Activated gamma-delta T cell treated with anti-CD3 and anti-CD28 coated beads, Interleukin-2, amount 50 U/mL, for 16 hours (primary cell): ENCODE results near the gene AFF3.
"Not testable (repeated sequence)": the region's sequence is repeated elsewhere in the genome, so short reads cannot be mapped to it uniquely, and the experiment has no call there.

Source experiments
- DNase-seq: peaks from one replicate; pipeline ENCODE4 v3.0.0-alpha.2; 2020; ENCODE audit warnings: low read depth

AFF3 gene

GRCh38 chr2:100107906-100108647 lies 34.3 kb downstream of the AFF3 start:
- no peak for DNase-seq

DNA sequence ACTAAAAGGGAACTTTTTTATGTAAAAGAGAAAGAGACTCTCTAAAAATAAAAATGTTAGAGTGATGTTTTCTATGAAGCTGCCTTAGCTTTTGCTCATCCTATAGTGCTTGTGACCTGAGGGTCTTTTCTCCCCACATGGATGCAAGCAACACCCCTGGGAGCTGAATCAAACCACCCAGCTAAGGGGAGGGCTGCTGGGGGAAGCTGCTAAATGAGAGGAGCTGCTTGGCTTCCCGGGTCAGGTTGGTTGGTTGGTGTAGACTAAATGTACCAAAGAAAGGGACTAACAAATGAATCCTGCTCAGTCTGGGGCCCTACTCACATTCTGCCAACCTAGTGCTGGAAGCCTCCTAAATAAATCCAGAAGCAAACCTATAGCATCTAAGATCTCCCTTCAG lies 35.0 kb downstream of the AFF3 start:
- no peak for DNase-seq

- no peak for DNase-seq
Observed at GRCh38 chr2:100106460-100106859, 35.9 kb downstream of the AFF3 start.

DNA sequence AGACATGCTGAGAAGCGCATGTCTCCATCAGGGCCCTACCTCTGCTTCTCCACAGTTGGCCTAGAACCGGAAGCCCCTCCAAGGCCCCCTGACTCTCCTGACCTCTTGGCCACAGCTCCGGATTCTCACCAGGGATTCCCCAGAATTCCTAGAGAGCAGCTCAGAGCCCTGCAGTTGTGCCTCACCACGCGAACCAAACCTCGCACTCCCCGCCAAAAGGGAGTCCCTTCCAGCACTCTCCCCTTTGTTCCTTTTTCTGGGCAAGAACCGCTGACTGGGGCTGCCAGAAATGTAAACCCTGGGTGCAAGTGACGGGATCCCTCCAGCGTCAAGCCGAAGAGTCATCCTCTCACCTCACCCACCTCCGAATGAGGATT lies 36.7 kb downstream of the AFF3 start:
- DNase-seq, result no peak

DNA sequence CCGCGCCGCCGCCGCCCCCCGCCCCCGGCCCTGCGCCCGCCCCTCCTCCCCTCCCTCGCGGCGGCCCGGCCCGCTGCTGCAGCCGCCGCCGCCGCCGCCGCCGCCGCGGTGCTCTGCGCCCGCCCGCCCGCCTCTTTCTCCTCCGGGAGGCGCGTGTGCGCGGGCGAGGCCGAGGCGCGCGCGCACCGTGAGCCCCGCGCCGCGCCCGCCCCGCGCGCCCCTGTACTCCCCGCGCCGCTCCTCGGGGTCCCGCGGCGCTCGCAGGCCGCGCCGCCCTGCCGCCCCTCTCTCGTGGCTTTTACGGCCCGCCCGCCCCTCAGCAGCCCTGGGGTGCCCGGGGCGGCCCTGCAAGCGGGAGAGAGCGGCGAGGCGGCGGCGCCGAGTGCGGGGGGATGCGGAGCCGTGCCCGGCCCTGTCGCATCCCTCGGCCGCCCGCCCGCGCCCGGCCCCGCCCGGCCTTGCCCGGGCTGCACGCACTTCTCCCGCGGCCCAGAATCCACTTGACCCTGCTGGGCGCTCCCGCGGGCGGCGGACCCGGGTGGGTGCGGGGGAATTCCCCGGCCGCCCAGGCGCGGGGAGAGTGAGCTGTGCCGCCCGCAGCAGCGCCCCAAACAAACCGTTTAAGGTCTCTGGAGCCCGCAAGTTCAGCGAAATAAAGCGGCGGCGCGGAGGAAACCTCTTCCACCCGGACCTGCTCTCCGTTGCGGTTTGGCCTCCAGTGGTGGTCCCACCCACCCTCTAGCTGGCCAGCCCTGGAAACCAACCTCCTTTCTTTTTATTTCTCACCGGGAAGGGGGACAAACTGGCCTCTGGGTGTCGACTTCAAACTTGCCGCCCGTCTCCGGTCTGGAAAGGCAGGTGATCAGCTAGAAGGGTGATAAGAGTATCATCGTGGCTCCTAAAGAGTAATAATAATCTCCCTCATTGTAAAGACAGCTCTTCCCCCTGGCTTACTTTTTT lies 37.4 kb downstream of the AFF3 start:
- DNase-seq, result peak; percentile 2

- DNase-seq, result not testable (repeated sequence)
Observed at GRCh38 chr2:100104265-100104664, 38.1 kb downstream of the AFF3 start.

DNA sequence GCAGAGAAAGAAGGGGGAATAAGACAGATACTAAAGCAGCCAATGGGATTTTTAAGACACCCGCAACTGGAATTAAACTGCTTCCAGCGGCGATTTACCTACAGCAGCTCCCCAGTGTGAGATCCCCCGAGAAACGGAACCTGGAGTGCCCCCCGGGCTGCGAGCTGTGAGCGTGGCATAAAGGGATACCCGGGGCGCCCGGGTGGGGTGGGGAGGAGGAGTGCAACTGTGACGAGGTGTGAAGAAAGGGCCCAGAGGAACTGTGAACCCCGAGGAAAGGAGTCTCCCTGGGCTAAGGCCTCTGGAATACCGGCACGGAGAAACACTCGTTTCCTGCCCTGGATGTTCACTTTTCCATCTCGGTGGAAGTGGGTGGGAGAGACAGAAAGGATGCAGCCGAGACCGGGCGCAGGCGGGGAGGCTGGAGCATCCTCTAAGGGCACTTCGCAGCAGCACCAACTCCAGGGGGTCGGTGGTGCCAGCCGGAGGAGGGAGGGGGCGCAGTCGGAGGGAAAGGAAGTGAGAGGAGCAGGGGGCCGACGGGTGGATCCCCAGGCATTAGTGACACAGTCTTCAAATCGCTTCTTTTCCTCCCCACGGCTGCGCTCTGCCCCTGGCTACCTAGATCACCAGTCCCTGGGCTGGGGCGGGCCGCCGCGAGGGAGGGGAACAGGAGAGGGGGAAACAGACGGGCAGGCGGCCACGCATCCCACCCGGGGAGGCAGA lies 38.7 kb downstream of the AFF3 start:
- peak; percentile 3 for DNase-seq

DNA sequence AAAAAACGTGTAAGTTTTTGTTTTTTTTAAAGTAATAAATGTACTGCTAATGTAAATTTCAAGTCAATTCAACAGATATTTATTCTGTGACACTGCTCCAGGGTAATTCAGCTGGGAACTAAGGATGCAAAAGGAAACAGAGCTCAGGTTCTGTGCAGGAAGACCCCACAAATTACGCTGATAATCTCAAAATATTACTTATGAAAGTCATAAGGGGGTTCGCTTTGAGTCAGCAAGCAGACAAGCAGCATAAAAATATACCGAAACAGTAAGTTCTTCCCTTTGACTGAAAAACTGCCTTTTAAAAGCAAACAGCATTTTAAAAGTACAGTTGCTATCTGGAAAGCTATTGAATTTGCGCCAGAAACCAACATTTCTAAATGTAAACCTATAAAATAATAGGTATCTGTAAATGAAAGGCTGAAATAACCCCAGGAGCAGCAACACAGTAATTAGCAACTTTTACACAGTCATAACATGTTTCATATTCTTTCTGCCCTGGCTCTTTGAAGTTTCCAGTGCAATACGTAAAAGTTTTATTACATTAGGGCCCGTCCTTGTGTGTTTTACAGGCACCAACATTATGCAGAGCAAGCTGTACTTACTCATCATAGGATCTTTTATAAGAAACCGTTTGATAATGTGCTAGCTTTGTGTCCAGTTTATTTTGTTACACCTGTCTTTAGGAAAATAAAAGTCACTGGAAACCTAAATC lies 39.8 kb downstream of the AFF3 start:
- not testable (repeated sequence) for DNase-seq

- not testable (repeated sequence) for DNase-seq
Observed at GRCh38 chr2:100098855-100099254, 43.5 kb downstream of the AFF3 start.

DNA sequence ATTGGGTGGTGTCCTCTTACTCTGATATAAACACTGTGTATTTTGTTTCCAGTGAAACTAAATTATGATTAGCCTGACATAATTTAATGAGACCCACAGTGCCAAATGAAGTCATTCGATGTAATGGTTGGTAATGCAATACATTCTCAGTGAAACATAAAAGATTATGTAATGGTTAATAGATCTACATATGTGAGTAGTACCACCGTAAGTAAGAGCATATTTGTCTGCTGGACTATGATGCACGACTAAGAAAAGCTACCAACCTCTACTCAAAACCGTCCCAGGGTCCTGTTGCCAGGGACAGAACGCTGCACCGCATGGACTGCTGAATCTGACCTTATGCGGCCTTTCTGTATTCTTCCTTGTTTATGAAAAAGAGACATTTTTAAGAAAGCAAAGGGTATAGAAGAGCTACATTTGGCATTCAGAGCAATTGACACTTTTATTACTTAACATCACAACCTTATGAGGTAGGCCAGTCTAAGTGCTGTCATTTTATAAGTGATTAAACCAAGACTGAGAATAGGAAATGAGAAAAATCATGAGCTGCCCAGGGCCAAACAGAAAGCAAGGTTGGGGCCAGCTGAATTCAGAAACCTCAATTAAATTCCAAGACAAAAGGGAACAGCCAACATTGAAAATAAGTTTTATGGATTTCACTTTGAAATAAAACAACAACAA lies 44.6 kb downstream of the AFF3 start:
- DNase-seq, result not testable (repeated sequence)

GRCh38 chr2:100095845-100096244 lies 46.5 kb downstream of the AFF3 start:
- DNase-seq, result not testable (repeated sequence)

- not testable (repeated sequence) for DNase-seq
Observed at GRCh38 chr2:100091807-100092206, 50.6 kb downstream of the AFF3 start.

DNA sequence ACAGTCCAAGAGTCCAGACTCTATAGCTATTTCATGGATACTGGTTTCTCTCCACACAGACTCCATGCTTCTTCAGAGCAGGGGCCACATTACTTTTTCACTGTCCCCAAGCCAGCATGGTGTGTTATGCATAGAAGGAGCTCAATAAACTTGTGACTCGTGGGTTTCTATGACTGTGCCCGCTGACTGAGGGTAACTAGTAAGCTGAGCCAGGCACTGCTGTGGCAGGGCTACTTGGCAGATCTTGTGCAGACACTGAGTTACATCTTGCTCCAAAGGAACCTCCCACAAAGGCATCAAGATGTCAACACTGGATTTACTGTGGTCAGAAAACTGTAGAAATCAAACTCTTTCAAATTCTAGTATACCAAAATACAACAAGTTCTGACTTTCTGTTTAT lies 56.6 kb downstream of the AFF3 start:
- not testable (repeated sequence) for DNase-seq

DNA sequence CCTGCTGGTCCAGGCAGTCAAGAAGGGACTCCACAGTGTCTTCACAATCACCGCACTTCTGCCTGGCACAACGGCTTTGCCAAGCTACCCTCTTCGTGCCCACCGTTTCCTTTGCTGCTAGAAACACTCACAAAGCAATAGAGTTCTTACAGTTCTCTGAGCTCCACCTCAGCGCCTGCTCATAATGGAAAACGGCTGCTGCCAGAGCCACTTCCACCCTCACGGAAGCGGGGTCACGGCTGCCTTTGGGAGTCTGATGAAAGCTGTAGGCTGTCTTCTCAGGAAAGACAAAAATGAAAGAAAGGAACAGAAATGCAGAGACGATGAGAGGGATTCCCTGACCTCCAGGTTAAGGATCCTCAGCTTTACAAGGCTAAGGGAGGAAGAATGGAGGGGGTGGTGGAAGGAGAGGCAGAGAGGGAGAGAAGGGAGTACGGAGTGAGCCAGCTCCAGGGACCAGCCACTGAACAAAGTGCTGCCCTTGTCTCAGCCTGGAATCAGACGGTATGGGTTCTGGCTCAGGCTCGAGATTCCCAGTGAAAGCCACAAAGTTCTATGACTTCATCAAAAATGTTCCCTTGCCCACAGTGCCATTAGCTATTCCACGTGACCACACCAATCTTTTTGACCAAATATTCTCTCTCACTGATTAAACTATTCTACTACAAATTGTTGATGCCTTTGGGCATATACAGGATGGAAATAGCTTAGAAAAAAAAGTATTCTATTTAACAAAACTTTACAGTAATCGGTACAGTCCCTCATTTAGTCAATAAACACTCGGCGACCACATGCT lies 58.8 kb downstream of the AFF3 start:
- not testable (repeated sequence) for DNase-seq

DNA sequence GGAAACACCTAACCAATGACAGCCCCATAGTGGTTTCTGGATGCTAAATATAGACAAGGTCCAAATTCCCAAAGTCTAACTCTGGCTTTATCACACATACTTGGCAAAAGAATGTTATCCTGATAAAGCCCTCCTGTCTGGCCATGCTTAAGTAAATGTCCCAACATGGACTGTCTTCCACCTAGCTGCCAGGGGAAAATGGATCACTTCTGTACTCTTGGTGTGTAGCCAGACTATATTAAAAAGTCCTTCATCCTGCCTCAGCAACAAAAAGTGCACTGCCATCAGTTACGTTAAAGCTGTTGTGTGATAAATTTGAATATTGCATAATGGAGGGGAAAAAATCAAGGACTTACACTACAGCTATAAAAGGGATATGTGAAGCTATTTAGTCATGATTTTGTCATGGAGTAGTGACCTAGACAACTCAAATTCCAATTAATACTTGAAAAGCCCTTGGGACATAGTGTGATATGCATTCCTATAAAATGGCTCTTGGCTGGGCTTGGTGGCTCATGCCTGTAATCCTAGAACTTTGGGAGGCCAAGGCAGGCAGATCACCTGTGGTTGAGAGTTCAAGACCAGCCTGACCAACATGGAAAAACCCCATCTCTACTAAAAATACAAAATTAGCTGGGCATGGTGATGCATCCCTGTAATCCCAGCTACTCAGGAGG lies 60.0 kb downstream of the AFF3 start:
- not testable (repeated sequence) for DNase-seq

DNA sequence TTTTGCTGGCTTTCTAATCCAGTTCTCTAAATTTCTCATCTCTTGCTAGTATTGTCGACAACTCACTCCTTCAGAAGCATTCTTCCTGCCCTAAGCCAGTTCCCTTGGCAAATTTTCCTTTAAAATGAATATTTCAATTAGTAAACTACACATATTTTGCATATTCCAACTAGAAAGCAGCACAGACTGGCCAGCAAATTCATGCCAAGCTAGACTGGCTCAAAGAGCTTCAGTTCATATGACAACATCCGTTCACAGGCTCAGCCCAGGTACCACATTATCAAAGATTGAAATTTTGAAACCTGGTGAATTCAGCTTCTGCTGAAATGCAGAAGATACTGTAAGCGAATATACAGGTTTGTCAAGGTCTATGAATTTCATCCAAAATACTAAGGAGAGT lies 64.5 kb downstream of the AFF3 start:
- no peak for DNase-seq

GRCh38 chr2:100077456-100077855 lies 64.9 kb downstream of the AFF3 start:
- DNase-seq, result no peak

- no peak for DNase-seq
Observed at GRCh38 chr2:100075532-100075931, 66.9 kb downstream of the AFF3 start.

DNA sequence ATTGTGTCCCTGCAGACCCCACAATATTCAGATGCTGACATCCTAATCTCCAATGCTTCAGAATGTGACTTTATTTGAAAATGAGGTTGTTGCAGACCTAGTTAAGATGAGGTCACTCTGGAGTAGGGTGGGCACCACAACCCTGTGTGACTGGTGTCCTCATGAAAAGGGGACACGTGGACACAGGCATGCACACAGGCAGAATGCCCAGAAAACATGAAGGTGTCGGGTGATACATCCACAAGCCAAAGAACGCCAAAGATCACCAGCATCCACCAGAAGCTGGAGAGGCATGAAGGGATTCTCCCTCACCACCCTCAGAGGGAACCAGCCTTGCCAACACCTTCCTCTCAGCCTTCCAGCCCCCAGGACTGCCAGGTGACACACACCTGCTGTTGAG lies 69.3 kb downstream of the AFF3 start:
- no peak for DNase-seq

DNA sequence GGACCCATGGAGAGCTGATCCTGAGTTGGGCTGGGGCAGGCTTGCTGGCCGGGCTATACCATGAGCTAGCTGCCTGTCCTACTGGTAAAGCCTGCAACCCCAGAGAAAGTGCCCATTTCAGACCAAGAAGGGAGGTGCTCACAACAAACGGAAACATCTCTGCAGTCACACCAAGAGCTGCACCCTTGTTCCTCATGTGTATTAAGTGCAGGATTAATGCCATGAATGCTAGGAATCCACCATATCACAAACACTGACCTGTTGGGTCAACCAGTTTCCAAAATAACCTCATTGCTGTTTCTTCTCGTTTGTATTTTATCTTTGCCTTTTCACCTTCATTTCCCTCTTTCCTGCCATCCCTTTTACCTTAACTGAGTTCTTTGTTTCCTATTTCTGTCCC lies 69.9 kb downstream of the AFF3 start:
- DNase-seq, result no peak
